Activated CD4-positive, alpha-beta T cell treated with anti-CD3 and anti-CD28 coated beads, Interleukin-2, Interleukin-6, amounts not matched to agents 100 ng/mL and 50 ng/mL, durations not matched to agents 16 hours and 8 hours (primary cell): ENCODE measurements around the gene GAK.

Experiments used
- DNase-seq: peaks from one replicate; pipeline ENCODE4 v3.0.0-alpha.2; 2020

Gene GAK

DNA sequence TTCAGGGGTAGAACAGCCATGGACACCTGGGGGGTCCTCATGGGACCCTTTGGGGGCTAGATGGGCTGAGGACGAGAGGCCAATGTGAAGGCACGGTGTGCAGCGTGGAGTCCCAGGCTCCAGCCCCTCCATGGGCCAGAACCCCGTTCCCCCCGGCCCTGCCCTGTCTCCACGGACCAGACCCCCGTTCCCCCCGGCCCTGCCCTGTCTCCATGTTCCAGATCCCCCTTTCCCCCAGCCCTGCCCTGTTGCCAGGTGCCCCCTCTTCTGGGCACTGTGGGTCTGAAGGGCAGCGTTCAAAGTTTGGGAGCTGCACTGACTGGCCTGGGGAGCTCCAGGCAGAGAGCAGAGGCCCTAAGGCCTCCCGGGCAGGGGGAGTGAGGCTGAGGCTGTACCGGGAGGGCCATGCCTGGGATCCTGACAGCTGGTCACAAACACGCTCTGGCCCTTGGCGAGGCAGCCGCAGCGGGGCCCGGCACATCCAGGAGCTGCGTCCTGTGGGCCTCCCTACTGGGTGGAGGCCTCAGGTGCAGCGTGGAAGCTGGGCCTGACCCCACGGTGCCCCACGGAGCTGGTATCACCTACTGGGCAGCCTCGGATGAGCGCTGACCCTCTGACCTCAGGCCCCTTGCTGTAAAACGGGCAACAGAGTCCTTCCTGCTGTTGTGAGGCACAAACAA lies 32.4 kb upstream of the GAK start:
- DNase-seq = no peak

GRCh38 chr4:963276-964225 lies 31.4 kb upstream of the GAK start:
- DNase-seq = no peak

DNA sequence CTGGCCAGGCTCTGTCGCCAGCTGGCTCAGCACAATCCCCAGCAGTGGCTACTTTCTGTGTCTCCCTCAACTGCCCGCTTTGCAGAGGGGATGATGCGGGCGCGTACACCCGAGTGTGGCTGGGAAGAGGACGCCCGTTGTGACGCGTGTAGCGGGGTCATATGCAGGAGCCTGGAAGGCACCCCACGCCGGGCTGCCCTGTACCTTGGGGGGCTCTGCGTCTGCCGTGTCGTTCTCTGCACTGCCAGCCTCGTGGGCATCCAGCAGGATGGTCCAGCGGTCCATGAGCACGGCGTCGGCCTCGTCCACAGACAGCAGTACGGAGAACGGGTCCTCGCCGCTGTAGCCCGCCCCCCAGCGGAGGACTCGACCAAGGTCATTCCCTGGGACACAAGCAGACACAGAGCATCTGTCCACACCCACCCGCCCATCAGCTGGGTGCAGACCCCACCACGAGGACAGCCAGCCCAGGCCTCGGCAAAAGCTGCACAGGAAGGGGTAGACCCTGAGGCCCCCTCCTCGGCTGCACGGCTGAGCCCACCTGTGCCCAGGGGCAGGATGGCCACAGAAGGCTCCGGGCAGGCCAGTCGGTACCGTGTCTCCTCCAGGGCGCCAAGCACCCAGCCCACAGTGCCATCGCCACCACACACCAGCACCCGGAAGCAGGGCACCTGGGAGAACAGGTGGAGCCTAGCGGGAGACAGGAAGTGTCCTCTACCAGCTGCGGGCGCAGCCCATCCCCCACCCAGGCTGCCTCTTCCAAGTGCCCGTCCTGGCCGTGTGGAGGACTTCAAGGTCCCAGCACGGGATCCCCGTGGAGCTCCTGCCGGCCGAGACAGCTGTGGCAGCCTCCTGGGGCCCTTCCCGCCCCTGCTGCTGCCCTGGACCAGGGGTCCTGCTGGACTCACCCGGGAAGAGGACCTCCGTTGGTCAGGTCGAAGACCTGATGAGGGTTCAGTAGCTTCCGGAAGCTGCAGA lies 30.4 kb upstream of the GAK start:
- DNase-seq = no peak

DNA sequence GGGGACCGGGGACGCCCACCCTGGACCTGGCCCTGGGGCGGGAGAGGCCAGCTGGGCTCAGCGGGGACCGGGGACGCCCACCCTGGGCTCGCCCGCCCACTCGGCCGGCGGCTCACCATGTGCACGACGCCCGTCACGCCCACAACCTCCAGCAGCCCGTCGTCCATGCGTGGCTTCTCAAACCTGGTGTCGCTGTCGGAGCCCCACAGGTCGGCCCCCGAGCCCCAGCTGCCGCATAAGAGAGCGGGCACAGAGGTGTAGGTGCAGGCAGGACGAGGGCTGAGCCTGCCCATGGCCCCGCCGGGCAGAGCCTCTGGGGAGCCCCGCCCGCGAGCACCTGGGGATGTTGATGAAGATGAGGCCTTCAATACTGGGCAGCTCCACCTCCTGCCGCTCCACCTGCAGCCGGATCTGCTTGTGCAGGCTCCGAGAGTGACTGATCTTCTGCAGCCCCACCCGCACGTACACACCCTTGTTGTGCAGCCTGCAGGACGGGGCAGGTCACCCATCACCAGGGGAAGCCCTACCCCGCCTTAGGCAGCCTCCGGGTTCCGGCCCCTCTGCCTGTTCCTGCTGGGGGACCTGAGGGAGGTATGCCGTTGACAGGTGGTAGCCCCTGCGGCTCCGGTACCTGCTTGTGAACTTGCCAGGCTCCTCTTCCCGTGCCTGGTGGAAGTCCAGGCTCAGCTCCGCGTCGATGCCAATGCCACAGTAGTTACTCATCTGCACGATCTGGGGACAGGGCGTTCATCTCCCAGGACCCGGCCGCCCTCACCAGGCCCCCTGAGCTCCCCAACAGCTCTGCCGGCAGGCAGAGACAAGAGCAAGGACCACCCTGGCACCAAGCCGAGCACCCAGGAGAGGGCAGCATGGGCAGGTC lies 29.5 kb upstream of the GAK start:
- DNase-seq = no peak

GRCh38 chr4:960636-961350 lies 28.7 kb upstream of the GAK start:
- DNase-seq = no peak

DNA sequence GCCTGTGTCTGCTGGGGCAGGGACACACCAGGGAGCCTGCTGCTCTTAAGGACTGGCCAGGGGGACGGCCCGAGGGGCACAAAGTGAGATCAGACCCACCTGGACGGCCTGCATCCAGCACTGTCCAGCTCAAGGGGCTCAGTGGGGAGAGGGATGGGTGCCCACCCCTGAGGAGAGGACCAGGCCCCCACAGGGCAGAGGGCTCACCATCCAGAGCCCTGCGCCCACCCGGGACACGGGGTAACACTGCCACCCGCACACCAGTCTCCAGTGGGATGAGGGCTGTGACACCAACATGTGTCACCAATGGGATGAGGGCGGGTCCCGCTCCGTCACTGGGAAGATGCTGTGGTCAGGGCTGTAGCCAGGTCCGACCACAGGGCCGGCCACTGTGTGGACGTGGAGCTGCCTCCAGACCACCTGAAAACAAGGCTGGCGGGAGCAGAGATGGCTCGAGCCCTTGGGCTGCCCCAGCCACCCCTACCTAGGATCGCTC lies 28.1 kb upstream of the GAK start:
- no peak for DNase-seq

DNA sequence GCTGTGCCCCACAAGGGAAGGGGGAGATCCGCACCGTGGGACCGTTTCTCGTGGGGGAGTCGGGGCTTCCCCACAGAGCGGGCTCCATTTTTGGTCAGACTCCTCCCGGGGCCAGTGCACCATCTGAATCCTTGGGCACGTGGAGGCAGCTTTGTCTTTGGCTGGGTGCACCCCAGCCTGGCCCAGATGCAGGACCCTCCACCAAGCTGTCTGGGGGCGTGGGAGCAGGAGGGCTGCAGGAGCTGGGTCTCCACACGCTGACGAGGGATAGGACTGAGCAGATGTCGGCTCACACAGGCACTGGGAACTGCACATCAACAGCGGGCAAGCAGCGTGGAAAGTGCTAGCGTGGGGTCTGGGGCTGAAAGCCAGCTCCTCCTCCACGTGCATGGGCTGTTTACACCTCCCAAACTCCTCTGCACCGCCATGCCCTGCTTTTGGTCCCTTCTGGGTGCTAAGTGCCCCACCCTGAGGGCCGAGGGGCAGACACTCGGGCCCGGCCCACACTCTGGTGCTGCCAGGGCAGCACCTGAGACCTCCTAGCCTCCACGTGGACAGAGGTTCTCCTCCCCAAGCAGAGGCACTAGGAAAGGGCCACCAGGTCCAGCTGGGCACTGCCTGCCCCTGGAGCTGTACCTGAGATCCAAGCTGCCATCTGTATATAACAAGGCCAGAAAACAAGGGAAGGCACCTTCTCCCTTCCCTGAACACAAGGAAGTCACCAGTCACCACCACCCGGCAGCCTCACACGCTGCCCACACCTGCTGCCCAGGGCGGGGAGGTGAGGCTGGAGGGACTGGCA lies 27.4 kb upstream of the GAK start:
- DNase-seq = no peak

DNA sequence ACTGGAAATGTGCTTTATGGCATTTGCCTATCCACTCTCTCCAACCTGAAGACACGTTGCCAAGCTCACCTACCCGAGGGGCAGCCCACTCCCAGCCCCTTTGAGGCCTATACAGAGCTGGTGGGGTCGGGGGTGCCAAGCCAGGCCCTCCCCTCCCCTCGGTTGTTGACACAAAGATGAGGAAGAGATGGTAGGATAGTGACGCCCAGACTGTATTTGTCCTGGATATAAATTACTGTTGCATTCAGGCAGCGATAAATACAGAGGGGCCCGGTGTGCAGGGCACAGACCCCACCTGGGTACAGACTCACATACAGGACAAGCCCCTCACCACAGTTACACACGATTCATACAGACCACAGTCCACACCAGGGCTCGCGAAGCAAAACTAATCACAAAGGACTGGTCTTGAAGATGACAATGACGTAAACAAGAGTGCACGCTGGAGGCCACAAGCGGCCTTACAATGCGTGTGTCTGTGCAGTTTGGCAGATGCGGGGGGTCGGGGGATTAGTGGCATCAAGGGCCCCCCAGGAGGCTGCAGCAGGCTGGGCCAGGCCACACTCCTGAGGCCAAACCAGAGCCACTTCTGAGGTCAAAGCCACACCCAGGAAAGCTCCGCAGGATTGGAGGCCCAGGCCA lies 26.7 kb upstream of the GAK start:
- no peak for DNase-seq

DNA sequence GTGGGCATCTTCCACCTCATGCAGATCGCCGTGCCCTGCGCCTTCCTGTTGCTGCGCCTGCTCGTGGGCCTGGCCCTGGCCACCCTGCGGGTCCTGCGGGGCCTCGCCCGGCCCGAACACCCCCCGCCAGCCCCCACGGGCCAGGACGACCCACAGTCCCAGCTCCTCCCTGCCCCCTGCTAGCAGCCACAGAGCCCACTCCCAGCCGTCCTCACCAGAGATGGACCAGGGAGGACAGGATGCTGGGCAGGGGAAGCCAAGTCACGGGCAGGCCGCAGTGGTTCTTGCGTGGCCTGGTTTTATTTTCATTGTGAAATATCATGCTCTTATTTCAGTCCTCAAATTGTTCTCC lies 26.2 kb upstream of the GAK start:
- no peak for DNase-seq

- DNase-seq = no peak
Observed at GRCh38 chr4:957581-958313, 25.6 kb upstream of the GAK start.

DNA sequence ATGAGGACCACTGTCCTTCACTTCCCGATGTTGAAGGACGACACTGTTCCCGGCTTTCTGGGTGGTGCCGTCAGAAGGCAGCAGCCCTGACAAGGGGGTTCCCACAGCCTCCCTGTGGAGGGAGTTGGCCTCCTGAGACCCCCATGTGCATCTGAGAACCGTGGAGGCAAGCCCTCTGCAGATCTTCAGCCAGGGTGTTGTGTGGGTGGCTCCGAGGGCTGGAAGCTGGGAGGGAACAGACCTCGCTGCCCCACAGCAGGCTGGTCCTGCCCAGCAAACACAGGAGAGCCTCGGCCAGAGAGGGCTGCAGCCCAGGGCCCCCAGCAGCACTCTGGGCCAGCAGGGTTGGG lies 25.1 kb upstream of the GAK start:
- no peak for DNase-seq

DNA sequence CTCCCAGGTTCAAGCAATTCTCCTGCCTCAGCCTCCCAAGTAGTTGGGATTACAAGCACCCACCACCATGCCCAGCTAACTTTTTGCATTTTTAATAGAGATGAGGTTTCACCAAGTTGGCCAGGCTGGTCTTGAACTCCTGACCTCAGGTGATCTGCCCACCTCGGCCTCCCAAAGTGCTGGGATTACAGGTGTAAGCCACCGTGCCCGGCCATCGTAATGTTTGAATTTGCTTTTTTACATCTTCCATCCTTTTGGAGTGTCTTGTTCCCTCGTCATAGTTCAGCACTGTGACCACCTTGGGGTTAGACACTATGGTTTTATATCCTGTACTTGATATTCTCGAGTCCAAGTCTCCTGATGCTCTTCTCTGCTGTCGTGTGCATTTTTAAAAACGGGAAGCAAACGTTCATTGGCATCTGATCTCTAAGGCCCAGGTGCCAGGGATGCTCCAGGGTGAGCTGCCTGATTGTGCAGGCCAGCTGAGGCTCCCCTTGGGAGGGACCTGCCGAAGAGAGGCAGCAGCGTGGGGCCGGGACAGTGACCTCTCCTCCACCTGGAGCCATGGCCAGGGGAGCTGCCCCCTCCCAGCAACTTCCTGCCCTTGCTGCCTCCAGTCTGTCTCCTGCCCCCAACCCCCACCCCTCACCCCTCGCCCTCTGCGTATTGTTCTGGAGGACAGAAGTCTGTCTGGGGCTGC lies 24.6 kb upstream of the GAK start:
- DNase-seq = no peak

- no peak for DNase-seq
Observed at GRCh38 chr4:955931-956381, 23.8 kb upstream of the GAK start.

- DNase-seq = no peak
Observed at GRCh38 chr4:955161-955921, 23.2 kb upstream of the GAK start.

- no peak for DNase-seq
Observed at GRCh38 chr4:954211-955020, 22.3 kb upstream of the GAK start.

- no peak for DNase-seq
Observed at GRCh38 chr4:953574-953915, 21.4 kb upstream of the GAK start.
